A549 treated with CORT108297 at 1 μM for 4 hours (cell line): ENCODE results near the gene SDK2. TPM values are rescaled to one million over a fixed set of nuclear protein-coding genes. Genes with fewer than 3 reads are reported as not detected.

Source experiments
- total RNA-seq: library from RNA; stranded (reverse); fragments of 200-300 nt; extraction: Qiagen RNA extraction; gene quantifications from 5 replicates; pipeline ENCODE4 v1.2.3, GENCODE V29; 2022

The SDK2 gene, protein sequence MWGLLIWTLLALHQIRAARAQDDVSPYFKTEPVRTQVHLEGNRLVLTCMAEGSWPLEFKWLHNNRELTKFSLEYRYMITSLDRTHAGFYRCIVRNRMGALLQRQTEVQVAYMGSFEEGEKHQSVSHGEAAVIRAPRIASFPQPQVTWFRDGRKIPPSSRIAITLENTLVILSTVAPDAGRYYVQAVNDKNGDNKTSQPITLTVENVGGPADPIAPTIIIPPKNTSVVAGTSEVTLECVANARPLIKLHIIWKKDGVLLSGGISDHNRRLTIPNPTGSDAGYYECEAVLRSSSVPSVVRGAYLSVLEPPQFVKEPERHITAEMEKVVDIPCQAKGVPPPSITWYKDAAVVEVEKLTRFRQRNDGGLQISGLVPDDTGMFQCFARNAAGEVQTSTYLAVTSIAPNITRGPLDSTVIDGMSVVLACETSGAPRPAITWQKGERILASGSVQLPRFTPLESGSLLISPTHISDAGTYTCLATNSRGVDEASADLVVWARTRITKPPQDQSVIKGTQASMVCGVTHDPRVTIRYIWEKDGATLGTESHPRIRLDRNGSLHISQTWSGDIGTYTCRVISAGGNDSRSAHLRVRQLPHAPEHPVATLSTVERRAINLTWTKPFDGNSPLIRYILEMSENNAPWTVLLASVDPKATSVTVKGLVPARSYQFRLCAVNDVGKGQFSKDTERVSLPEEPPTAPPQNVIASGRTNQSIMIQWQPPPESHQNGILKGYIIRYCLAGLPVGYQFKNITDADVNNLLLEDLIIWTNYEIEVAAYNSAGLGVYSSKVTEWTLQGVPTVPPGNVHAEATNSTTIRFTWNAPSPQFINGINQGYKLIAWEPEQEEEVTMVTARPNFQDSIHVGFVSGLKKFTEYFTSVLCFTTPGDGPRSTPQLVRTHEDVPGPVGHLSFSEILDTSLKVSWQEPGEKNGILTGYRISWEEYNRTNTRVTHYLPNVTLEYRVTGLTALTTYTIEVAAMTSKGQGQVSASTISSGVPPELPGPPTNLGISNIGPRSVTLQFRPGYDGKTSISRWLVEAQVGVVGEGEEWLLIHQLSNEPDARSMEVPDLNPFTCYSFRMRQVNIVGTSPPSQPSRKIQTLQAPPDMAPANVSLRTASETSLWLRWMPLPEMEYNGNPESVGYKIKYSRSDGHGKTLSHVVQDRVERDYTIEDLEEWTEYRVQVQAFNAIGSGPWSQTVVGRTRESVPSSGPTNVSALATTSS (N-terminal part only)
- 0.38 to 0.54 TPM (median 0.50 TPM) in 5 replicates for total RNA-seq

DNA sequence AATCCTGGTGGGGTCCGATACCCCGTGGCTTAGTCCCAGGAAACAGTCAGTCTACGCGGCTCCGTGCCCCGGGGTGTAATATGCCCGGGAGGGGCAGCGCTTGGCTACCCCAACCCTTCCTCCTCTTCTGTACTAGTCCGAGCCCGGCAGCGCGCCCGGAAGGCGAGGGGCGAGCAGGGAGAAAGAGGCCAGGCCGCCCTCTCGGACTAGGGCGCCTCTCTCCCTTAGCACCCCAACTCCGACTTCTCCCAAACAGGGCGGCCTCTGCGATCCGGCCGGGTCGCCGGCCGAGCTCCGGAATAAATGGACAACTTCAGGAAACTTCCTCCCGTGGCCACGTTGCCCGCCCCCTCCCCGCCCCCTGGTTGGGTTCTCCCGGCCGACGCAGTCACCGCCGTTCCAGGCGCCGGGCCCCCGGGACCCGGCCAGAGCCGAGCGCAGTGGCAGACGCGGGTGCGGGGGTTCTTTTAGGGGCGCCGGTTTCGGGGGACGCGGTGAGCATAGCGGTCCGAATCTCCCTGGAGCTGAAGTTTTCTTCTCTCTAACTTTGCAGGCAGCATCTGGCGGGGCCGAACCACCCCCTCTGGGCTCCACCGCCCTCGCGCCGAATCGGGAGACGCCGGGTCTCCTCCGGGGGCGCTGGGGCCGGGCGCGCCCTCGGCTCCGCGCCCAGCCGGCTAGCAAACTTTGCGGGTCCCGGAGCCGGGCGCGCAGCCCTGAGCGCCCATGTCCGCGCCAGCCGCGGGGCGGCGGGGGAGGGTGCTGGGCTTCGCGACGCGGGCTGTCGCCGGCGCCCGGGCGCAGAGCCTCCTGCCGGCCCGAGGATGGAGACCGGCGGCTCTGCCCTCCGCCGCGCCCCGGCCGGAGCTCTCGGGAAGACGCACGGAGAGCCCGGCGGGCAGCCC, at the start of gene SDK2:
Gene SDK2 (minus strand): TSS at position 301 of the 905 bp plus-strand sequence. CDS start 357 bp downstream, outside the sequence.

DNA sequence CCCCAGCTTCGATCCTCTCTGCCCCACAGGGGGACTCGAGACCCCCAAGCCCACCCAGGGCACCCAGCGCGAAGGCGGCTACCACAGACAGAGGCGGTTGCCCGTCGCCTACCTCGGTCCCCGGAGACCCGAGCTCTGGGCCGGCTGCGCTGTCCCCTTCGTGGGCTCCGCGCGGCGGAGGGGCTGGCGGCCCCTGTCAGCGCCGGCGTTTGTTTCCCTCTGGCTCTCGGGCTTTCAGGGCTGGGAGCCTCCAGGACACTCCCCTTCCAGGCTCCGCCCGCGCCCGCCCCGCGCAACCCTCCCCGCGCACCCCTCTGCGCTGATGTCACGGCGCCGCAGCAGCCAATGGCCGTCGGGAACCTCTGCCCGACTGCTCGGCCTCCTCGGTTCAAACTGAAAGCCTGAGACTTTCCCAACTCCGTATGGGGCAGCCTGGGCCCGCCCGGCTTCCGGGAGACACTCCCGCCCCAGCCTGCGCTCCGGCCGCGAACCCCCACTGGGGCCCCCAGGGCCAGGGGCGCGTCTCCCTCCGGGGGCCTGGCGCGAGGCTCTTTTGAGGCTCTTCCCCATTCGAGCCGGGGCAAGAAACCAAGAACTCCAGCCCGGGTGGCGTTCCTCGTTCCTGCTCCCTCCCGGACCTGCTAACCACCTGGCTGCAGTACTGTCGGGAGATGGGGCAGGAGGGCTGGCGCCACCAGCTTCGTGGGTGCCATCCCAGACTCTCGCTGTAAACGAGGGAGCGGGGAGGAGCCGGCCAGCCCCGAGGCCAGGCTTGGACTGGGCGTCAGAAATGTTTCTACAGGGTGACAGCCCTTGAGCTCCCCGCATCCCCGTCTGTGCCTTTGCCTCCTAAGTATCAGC, 332.2 kb downstream of the SDK2 start, which contains the start of gene CDC42EP4:
Gene CDC42EP4 (minus strand): TSS at position 221 of the 861 bp plus-strand sequence. CDS start 25,501 bp downstream, outside the sequence.

